ENCODE measurements around the gene BAHCC1.

Gene BAHCC1

GRCh38 chr17:81445642-81446503 is 50.6 kb downstream of the BAHCC1 start:
- DNase-seq: no peak

- no peak for DNase-seq
Observed at GRCh38 chr17:81447331-81447933, 52.2 kb downstream of the BAHCC1 start.

GRCh38 chr17:81448442-81448841 is 53.2 kb downstream of the BAHCC1 start:
- DNase-seq: no peak

GRCh38 chr17:81448950-81449349 is 53.7 kb downstream of the BAHCC1 start:
- DNase-seq: no peak

GRCh38 chr17:81449351-81449750 is 54.1 kb downstream of the BAHCC1 start:
- no peak for DNase-seq

GRCh38 chr17:81451823-81452222 is 56.6 kb downstream of the BAHCC1 start:
- DNase-seq: no peak

GRCh38 chr17:81452551-81452950 is 57.3 kb downstream of the BAHCC1 start:
- no peak for DNase-seq

- no peak for DNase-seq
Observed at GRCh38 chr17:81453076-81453475, 57.8 kb downstream of the BAHCC1 start.

- no peak for DNase-seq
Observed at GRCh38 chr17:81453712-81454111, 58.5 kb downstream of the BAHCC1 start.

- no peak for DNase-seq
Observed at GRCh38 chr17:81454473-81454872, 59.2 kb downstream of the BAHCC1 start.

- no peak for DNase-seq
Observed at GRCh38 chr17:81455387-81455786, 60.1 kb downstream of the BAHCC1 start.

GRCh38 chr17:81456091-81456490 is 60.8 kb downstream of the BAHCC1 start:
- no peak for DNase-seq

GRCh38 chr17:81456798-81457197 is 61.5 kb downstream of the BAHCC1 start:
- DNase-seq: no peak

GRCh38 chr17:81457401-81457800 is 62.1 kb downstream of the BAHCC1 start:
- no peak for DNase-seq

- no peak for DNase-seq
Observed at GRCh38 chr17:81457917-81458555, 62.8 kb downstream of the BAHCC1 start.

- DNase-seq: no peak
Observed at GRCh38 chr17:81458628-81459027, 63.4 kb downstream of the BAHCC1 start.

- DNase-seq: no peak
Observed at GRCh38 chr17:81459224-81459623, 64.0 kb downstream of the BAHCC1 start.

GRCh38 chr17:81459864-81460263 is 64.6 kb downstream of the BAHCC1 start:
- DNase-seq: no peak

GRCh38 chr17:81460856-81461460 is 65.7 kb downstream of the BAHCC1 start:
- DNase-seq: no peak

GRCh38 chr17:81461607-81462500 is 66.6 kb downstream of the BAHCC1 start:
- DNase-seq: no peak

- DNase-seq: no peak
Observed at GRCh38 chr17:81462506-81463125, 67.4 kb downstream of the BAHCC1 start.

- no peak for DNase-seq
Observed at GRCh38 chr17:81463506-81463905, 68.2 kb downstream of the BAHCC1 start.

Measured in T1000 (cell line).